SK-N-MC (cell line): ENCODE results near the gene MAPK8.

Source experiments
- EZH2 ChIP-seq: fragments of 200-600 bp; sonication (generic); IDR thresholded peaks from one replicate; pipeline ENCODE4 v1.6.1; 2017; ENCODE audit warnings: antibody characterized with exemption
- FOXP2 ChIP-seq: optimal IDR thresholded peaks from 2 replicates; pipeline ENCODE3; 2011; ENCODE audit warnings: mild to moderate bottlenecking, moderate library complexity; ENCODE audit not compliant: insufficient read depth; ENCODE audit errors: extremely low read length, control extremely low read depth
- POLR2AphosphoS5 ChIP-seq: IDR thresholded peaks from 2 replicates; pipeline ENCODE4 v1.6.1; 2012; ENCODE audit warnings: mild to moderate bottlenecking, low read depth, low read length, borderline replicate concordance

DNA sequence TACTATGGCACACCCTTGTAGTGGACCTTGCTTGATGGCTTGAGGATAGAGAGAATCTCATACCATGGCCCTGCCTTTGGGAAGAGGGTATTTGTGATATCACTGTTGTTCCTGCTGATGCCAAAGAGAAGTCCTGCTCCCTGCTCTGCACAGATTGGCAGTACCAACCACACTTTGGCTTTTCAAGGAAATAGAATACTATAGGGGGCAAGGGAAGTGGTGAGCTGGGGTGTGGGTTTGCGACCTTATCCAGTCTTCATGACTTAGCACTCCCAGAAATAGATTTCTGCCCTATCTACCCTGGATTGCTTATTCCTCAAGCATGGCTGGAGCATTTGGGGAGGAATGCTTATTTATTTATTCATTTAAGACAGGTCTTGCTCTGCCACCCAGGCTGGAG lies 6.8 kb upstream of the MAPK8 start:
- no peak for TF ChIP-seq EZH2
- TF ChIP-seq POLR2AphosphoS5, result no peak
- no peak for TF ChIP-seq FOXP2
